ENCODE results near the gene PHYHIPL.

- TF ChIP-seq CTCF (IDR thresholded peaks at IDR 0.05) (no peak), POLR2A (IDR thresholded peaks at IDR 0.05) (no peak)
Observed at GRCh38 chr10:59276133-59276532, 99.7 kb downstream of the PHYHIPL start.

Data from gastroesophageal sphincter (tissue), 3 donors.